ENCODE results near the gene LSS. TPM values are rescaled to one million over a fixed set of nuclear protein-coding genes. Genes with fewer than 3 reads are reported as not detected.

LSS gene
- total RNA-seq, 1 experiment from 2014 or later, result 121 TPM

GRCh38 chr21:46218906-46219590, 9.5 kb downstream of the LSS start:
- BruUV-seq (replicated peaks), result no TSS peak
- ChIA-PET POLR2A (no interaction called here), CTCF (no interaction called here)
- Mint-ChIP-seq H3K36me3 (ENCODE audit: insufficient read depth, unreplicated experiment) (peaks cover 50% of the 10 kb centered on the region), H3K27ac (ENCODE audit: unreplicated experiment) (no peak overlapping the region), H3K4me1 (ENCODE audit: low read depth, unreplicated experiment) (peaks cover 2% of the 10 kb centered on the region), H3K4me3 (ENCODE audit: unreplicated experiment) (no peak overlapping the region), H3K27me3 (ENCODE audit: insufficient read depth, unreplicated experiment) (no peaks in the 10 kb centered on the region), H3K9me3 (ENCODE audit: unreplicated experiment) (no peaks in the 10 kb centered on the region)
- Histone ChIP-seq H3K4me1 (no peaks in the 10 kb centered on the region), H3K36me3 (ENCODE audit: control insufficient read depth, insufficient read depth, low read length) (no peaks in the 10 kb centered on the region; the same call in 1 of the 2 replicates), H3K27me3 (replicated peaks; ENCODE audit: control insufficient read depth, insufficient read depth, low read length) (no peaks in the 10 kb centered on the region), H3K4me3 (ENCODE audit: low read depth, low read length) (no peak overlapping the region), H3K9me3 (no peaks in the 10 kb centered on the region)
- no peak for DNase-seq
- no peak for TF ChIP-seq CTCF (IDR thresholded peaks at IDR 0.05; ENCODE audit: insufficient read depth in 1 of 2, low read depth in 1 of 2, low read length in 1 of 2, severe bottlenecking in 1 of 2, unreplicated experiment in 1 of 2)
- intact Hi-C loops (cut with micrococcal nuclease; ENCODE audit: unreplicated experiment), result no loop called here

- Mint-ChIP-seq H3K4me1 (ENCODE audit: low read depth, unreplicated experiment) (no peaks in the 10 kb centered on the region), H3K4me3 (ENCODE audit: unreplicated experiment) (no peak overlapping the region), H3K9me3 (ENCODE audit: unreplicated experiment) (no peaks in the 10 kb centered on the region), H3K27ac (ENCODE audit: unreplicated experiment) (no peak overlapping the region), H3K27me3 (ENCODE audit: insufficient read depth, unreplicated experiment) (no peaks in the 10 kb centered on the region), H3K36me3 (ENCODE audit: insufficient read depth, unreplicated experiment) (peaks cover 49% of the 10 kb centered on the region)
- no peaks in the 10 kb centered on the region for H3K27me3 ChIP-seq (replicated peaks; ENCODE audit: control insufficient read depth, insufficient read depth, low read length)
- CTCF ChIA-PET, result no interaction called here
- no peaks in the 10 kb centered on the region; the same call in 1 of the 2 replicates for H3K36me3 ChIP-seq (ENCODE audit: control insufficient read depth, insufficient read depth, low read length)
- no peak for DNase-seq
- no peaks in the 10 kb centered on the region for H3K4me1 ChIP-seq
- BruUV-seq (replicated peaks), result no TSS peak
- H3K9me3 ChIP-seq, result no peaks in the 10 kb centered on the region
- no peak for TF ChIP-seq CTCF (IDR thresholded peaks at IDR 0.05; ENCODE audit: insufficient read depth in 1 of 2, low read depth in 1 of 2, low read length in 1 of 2, severe bottlenecking in 1 of 2, unreplicated experiment in 1 of 2)
- intact Hi-C loops (cut with micrococcal nuclease; ENCODE audit: unreplicated experiment), result no loop called here
- no peak overlapping the region for H3K4me3 ChIP-seq (ENCODE audit: low read depth, low read length)
- POLR2A ChIA-PET, result no interaction called here
Measured at GRCh38 chr21:46217511-46218196, 10.9 kb downstream of the LSS start.

GRCh38 chr21:46216132-46216747, 12.3 kb downstream of the LSS start:
- intact Hi-C loops (cut with micrococcal nuclease; ENCODE audit: unreplicated experiment), result no loop called here
- DNase-seq, result no peak
- no peaks in the 10 kb centered on the region for H3K9me3 Mint-ChIP-seq (ENCODE audit: unreplicated experiment)
- H3K27me3 ChIP-seq (replicated peaks; ENCODE audit: control insufficient read depth, insufficient read depth, low read length), result no peaks in the 10 kb centered on the region
- no peaks in the 10 kb centered on the region for H3K9me3 ChIP-seq
- POLR2A ChIA-PET, result no interaction called here
- H3K27ac Mint-ChIP-seq (ENCODE audit: unreplicated experiment), result no peak overlapping the region
- no peaks in the 10 kb centered on the region for H3K4me1 ChIP-seq
- no peak overlapping the region for H3K4me3 ChIP-seq (ENCODE audit: low read depth, low read length)
- no peaks in the 10 kb centered on the region; the same call in 1 of the 2 replicates for H3K36me3 ChIP-seq (ENCODE audit: control insufficient read depth, insufficient read depth, low read length)
- CTCF ChIA-PET, result no interaction called here
- H3K27me3 Mint-ChIP-seq (ENCODE audit: insufficient read depth, unreplicated experiment), result no peaks in the 10 kb centered on the region
- no peak for TF ChIP-seq CTCF (IDR thresholded peaks at IDR 0.05; ENCODE audit: insufficient read depth in 1 of 2, low read depth in 1 of 2, low read length in 1 of 2, severe bottlenecking in 1 of 2, unreplicated experiment in 1 of 2)
- peaks cover 38% of the 10 kb centered on the region for H3K36me3 Mint-ChIP-seq (ENCODE audit: insufficient read depth, unreplicated experiment)
- BruUV-seq (replicated peaks), result no TSS peak
- no peaks in the 10 kb centered on the region for H3K4me1 Mint-ChIP-seq (ENCODE audit: low read depth, unreplicated experiment)
- no peak overlapping the region for H3K4me3 Mint-ChIP-seq (ENCODE audit: unreplicated experiment)
